T-cell (primary cell): ENCODE data around the gene TOPBP1. TPM values are rescaled to one million over a fixed set of nuclear protein-coding genes. Genes with fewer than 3 reads are reported as not detected.

Experiments
- ATAC-seq, 4 experiments: fragments of 200-7000 bp in 3 of 4; fragments of 150-1000 bp in 1 of 4; cut with Tn5 transposase; replicated peaks in 1 of 4; 1 replicate in 3 of 4; 2 replicates in 1 of 4; pipeline ENCODE4 v1.10.0; 2021; ENCODE audit warnings: moderate library complexity in 3 of 4, mild to moderate bottlenecking in 2 of 4, moderate number of reproducible peaks in 1 of 4
- CTCF ChIA-PET, 2 donors: fragments of 300-600 bp; sonication (Branson Sonifier 250); formaldehyde crosslinking; loops; one replicate each; lab custom pipeline; 2022; ENCODE audit warnings: antibody characterized with exemption in 2 of 2; lab: Charles Lee
- POLR2A ChIA-PET, 2 donors: fragments of 300-600 bp; sonication (Branson Sonifier 250); formaldehyde crosslinking; loops; one replicate each; lab custom pipeline; 2022; ENCODE audit warnings: antibody characterized with exemption in 2 of 2; lab: Charles Lee
- DNase-seq, 35 experiments: peaks; one replicate each; pipeline versions ENCODE4 v3.0.0 to v3.0.0-alpha.2; 2013 to 2023
- H3K27ac ChIP-seq: one replicate; pipeline ENCODE4 v1.5.1; 2013; ENCODE audit warnings: low read length
- H3K27me3 ChIP-seq, 2 experiments: replicated peaks in 1 of 2; 1 replicate in 1 of 2; 2 replicates in 1 of 2; pipeline versions ENCODE4 v1.6.1 to v1.7.0; 2013; ENCODE audit warnings: low read length in 1 of 2, mixed read lengths in 1 of 2; ENCODE audit not compliant: control insufficient read depth in 2 of 2, insufficient read depth in 2 of 2; ENCODE audit errors: extremely low read depth in 1 of 2
- H3K36me3 ChIP-seq, 2 donors: 1 replicate in 1 of 2; 2 replicates in 1 of 2; pipeline versions ENCODE4 v1.6.1 to v1.7.0; 2013; ENCODE audit warnings: low read length in 1 of 2; ENCODE audit not compliant: control insufficient read depth in 2 of 2, insufficient read depth in 1 of 2; ENCODE audit errors: extremely low read depth in 1 of 2
- H3K4me1 ChIP-seq, 2 experiments: 1 replicate in 1 of 2; 2 replicates in 1 of 2; pipeline versions ENCODE4 v1.6.1 to v1.7.0; 2013; ENCODE audit warnings: low read length in 2 of 2, mixed read lengths in 1 of 2; ENCODE audit not compliant: insufficient read depth in 2 of 2, control insufficient read depth in 1 of 2; ENCODE audit errors: extremely low read depth in 1 of 2
- H3K4me3 ChIP-seq, 2 donors: 1 replicate in 1 of 2; 2 replicates in 1 of 2; pipeline versions ENCODE4 v1.5.1 to v1.7.0; 2013; ENCODE audit warnings: mild to moderate bottlenecking in 2 of 2, low read length in 1 of 2, moderate library complexity in 1 of 2; ENCODE audit not compliant: control insufficient read depth in 1 of 2; ENCODE audit errors: extremely low read depth in 1 of 2
- H3K9me3 ChIP-seq: 2 replicates; pipeline ENCODE4 v1.7.0; 2013
- H3K27ac Mint-ChIP-seq, 2 donors: one replicate each; pipeline ENCODE4 v1.8.0; 2020 to 2021; ENCODE audit warnings: mild to moderate bottlenecking in 2 of 2, mixed read lengths in 2 of 2
- H3K27me3 Mint-ChIP-seq, 2 donors: one replicate each; pipeline ENCODE4 v1.8.0; 2021 to 2022; ENCODE audit warnings: mixed read lengths in 2 of 2
- H3K36me3 Mint-ChIP-seq: one replicate; pipeline ENCODE4 v1.8.0; 2021; ENCODE audit warnings: mixed read lengths
- H3K4me1 Mint-ChIP-seq, 3 donors: one replicate each; pipeline ENCODE4 v1.8.0; 2020 to 2022; ENCODE audit warnings: mixed read lengths in 3 of 3, mild to moderate bottlenecking in 1 of 3
- H3K4me3 Mint-ChIP-seq, 3 donors: one replicate each; pipeline ENCODE4 v1.8.0; 2020 to 2022; ENCODE audit warnings: mild to moderate bottlenecking in 3 of 3, mixed read lengths in 3 of 3, moderate library complexity in 3 of 3
- H3K9me3 Mint-ChIP-seq, 3 donors: one replicate each; pipeline ENCODE4 v1.8.0; 2020 to 2022; ENCODE audit warnings: mixed read lengths in 3 of 3
- WGBS: methylation state at CpG from one replicate; pipeline ENCODE4 v1.1.5; 2013; ENCODE audit warnings: missing lambda C conversion rate; ENCODE audit not compliant: insufficient coverage; 5-methylcytosine and 5-hydroxymethylcytosine counted together
- total RNA-seq, 35 experiments: library from RNA in 6 of 35; stranded (reverse) in 6 of 35; fragments of 120-200 nt in 1 of 35; gene quantifications; one replicate each; pipeline versions ENCODE4 v1.2.1 to v1.2.4 and lab custom pipeline; 2013 to 2026

Gene TOPBP1
- total RNA-seq, 5 donors from 2014 or later (not counting 1 experiment from before 2014, with no cell fraction given), result 27.8 to 37.8 (median 30.0) TPM

- Histone ChIP-seq H3K36me3 (peaks cover 0 to 4% of the 10 kb centered on the region in 2 donors), H3K9me3 (no peaks in the 10 kb centered on the region), H3K4me1 (no peaks in the 10 kb centered on the region), H3K27me3 (no peaks in the 10 kb centered on the region), H3K27ac (no peak overlapping the region), H3K4me3 (no peak overlapping the region)
- Mint-ChIP-seq H3K27me3 (no peaks in the 10 kb centered on the region), H3K9me3 (no peaks in the 10 kb centered on the region), H3K27ac (no peak overlapping the region), H3K4me1 (peaks cover 5 to 8% (median 7%) of the 10 kb centered on the region in 3 donors), H3K36me3 (peaks cover 7% of the 10 kb centered on the region), H3K4me3 (no peak overlapping the region)
- ATAC-seq (peak in 3 of 4 experiments; percentile 15 to 60 (median 51)), DNase-seq (no peak)
- WGBS, result no CpG with 5 or more reads among the region's 1 CpG
- POLR2A ChIA-PET, result no interaction called here
- CTCF ChIA-PET, result no interaction called here
Observed at GRCh38 chr3:133595341-133595740, 66.4 kb downstream of the TOPBP1 start.

GRCh38 chr3:133593243-133593642 lies 68.5 kb downstream of the TOPBP1 start:
- no peak overlapping the region for H3K4me3 ChIP-seq
- peaks cover 0 to 16% of the 10 kb centered on the region in 2 donors for H3K36me3 ChIP-seq
- CTCF ChIA-PET, result interaction anchor here in 1 of 2 donors (0.9 kb wide), 1 partner anchor 15 kb away, joined by 3 read pairs; no protein-coding TSS in a partner anchor
- H3K27ac ChIP-seq, result no peak overlapping the region
- 58% methylated on average over 1 of the region's 2 CpGs for WGBS
- ATAC-seq (no peak), DNase-seq (no peak)
- Mint-ChIP-seq H3K4me3 (no peak overlapping the region), H3K27me3 (no peaks in the 10 kb centered on the region), H3K27ac (peak overlapping the region in 1 of 2 donors; percentile 34), H3K36me3 (peaks cover 17% of the 10 kb centered on the region), H3K4me1 (peaks cover 15 to 18% (median 17%) of the 10 kb centered on the region in 3 donors), H3K9me3 (no peaks in the 10 kb centered on the region)
- no peaks in the 10 kb centered on the region for H3K9me3 ChIP-seq
- no peaks in the 10 kb centered on the region for H3K4me1 ChIP-seq
- no peaks in the 10 kb centered on the region for H3K27me3 ChIP-seq
- POLR2A ChIA-PET, result no interaction called here

GRCh38 chr3:133592843-133593242 lies 68.9 kb downstream of the TOPBP1 start:
- CTCF ChIA-PET, result interaction anchor here in 1 of 2 donors (0.6 to 0.9 kb wide), 2 partner anchors 14 to 21 kb away, joined by 3 to 5 read pairs; no protein-coding TSS in a partner anchor
- peak in 5 of 35 experiments; percentile 4 to 46 (median 12) for DNase-seq

GRCh38 chr3:133591271-133591742 lies 70.4 kb downstream of the TOPBP1 start:
- no peak for ATAC-seq
- POLR2A ChIA-PET, result no interaction called here

More at GRCh38 chr3:133592843-133593242, 68.9 kb downstream of the TOPBP1 start:
- no peaks in the 10 kb centered on the region for H3K9me3 Mint-ChIP-seq
- Histone ChIP-seq H3K9me3 (no peaks in the 10 kb centered on the region), H3K36me3 (peaks cover 0 to 20% of the 10 kb centered on the region in 2 donors), H3K27me3 (no peaks in the 10 kb centered on the region), H3K27ac (no peak overlapping the region), H3K4me1 (no peaks in the 10 kb centered on the region), H3K4me3 (no peak overlapping the region)
- ATAC-seq, result peak in 1 of 4 experiments; percentile 40
- WGBS, result no CpG with 5 or more reads among the region's 5 CpGs
- no peaks in the 10 kb centered on the region for H3K27me3 Mint-ChIP-seq
- no peak overlapping the region for H3K4me3 Mint-ChIP-seq
- POLR2A ChIA-PET, result interaction anchor here in 1 of 2 donors (0.6 kb wide), 1 partner anchor 19 kb away, joined by 4 read pairs; the partner anchor contains the start of gene CDV3
- peaks cover 18 to 19% (median 19%) of the 10 kb centered on the region in 3 donors for H3K4me1 Mint-ChIP-seq
- peaks cover 20% of the 10 kb centered on the region for H3K36me3 Mint-ChIP-seq
- H3K27ac Mint-ChIP-seq, result peak overlapping the region in 1 of 2 donors; percentile 34

GRCh38 chr3:133589503-133589902 lies 72.2 kb downstream of the TOPBP1 start:
- no peaks in the 10 kb centered on the region for H3K9me3 Mint-ChIP-seq
- WGBS, result 96% methylated on average over 7 of the region's 8 CpGs
- peaks cover 28% of the 10 kb centered on the region for H3K36me3 Mint-ChIP-seq
- peaks cover 4 to 49% of the 10 kb centered on the region in 2 donors for H3K36me3 ChIP-seq
- H3K4me1 Mint-ChIP-seq, result peaks cover 13 to 28% (median 26%) of the 10 kb centered on the region in 3 donors
- H3K27me3 ChIP-seq, result no peaks in the 10 kb centered on the region
- H3K27ac Mint-ChIP-seq, result peak overlapping the region; percentile 58 to 64
- ATAC-seq (no peak), DNase-seq (no peak)
- H3K27ac ChIP-seq, result no peak overlapping the region
- H3K4me3 Mint-ChIP-seq, result no peak overlapping the region
- ChIA-PET POLR2A (no interaction called here), CTCF (no interaction called here)
- H3K27me3 Mint-ChIP-seq, result no peaks in the 10 kb centered on the region
- no peaks in the 10 kb centered on the region for H3K4me1 ChIP-seq
- no peak overlapping the region for H3K4me3 ChIP-seq
- no peaks in the 10 kb centered on the region for H3K9me3 ChIP-seq

More at GRCh38 chr3:133591271-133591742, 70.4 kb downstream of the TOPBP1 start:
- WGBS, result 80% methylated on average over 1 of the region's 3 CpGs
- Histone ChIP-seq H3K9me3 (no peaks in the 10 kb centered on the region), H3K27me3 (no peaks in the 10 kb centered on the region), H3K36me3 (peaks cover 0 to 33% of the 10 kb centered on the region in 2 donors), H3K27ac (no peak overlapping the region), H3K4me1 (no peaks in the 10 kb centered on the region), H3K4me3 (no peak overlapping the region)
- no peak for DNase-seq
- H3K27ac Mint-ChIP-seq, result no peak overlapping the region
- no peaks in the 10 kb centered on the region for H3K27me3 Mint-ChIP-seq
- H3K36me3 Mint-ChIP-seq, result peaks cover 28% of the 10 kb centered on the region
- H3K9me3 Mint-ChIP-seq, result no peaks in the 10 kb centered on the region
- no peak overlapping the region for H3K4me3 Mint-ChIP-seq
- CTCF ChIA-PET, result no interaction called here
- H3K4me1 Mint-ChIP-seq, result peaks cover 18 to 26% (median 25%) of the 10 kb centered on the region in 3 donors

- H3K27ac Mint-ChIP-seq, result peak overlapping the region in 1 of 2 donors; percentile 71
- H3K36me3 Mint-ChIP-seq, result peaks cover 28% of the 10 kb centered on the region
- ATAC-seq (no peak), DNase-seq (no peak)
- H3K4me1 ChIP-seq, result no peaks in the 10 kb centered on the region
- whole genome bisulfite sequencing, result 67% methylated on average over 1 of the region's 2 CpGs
- H3K4me3 ChIP-seq, result no peak overlapping the region
- H3K9me3 ChIP-seq, result no peaks in the 10 kb centered on the region
- H3K4me3 Mint-ChIP-seq, result no peak overlapping the region
- peaks cover 4 to 55% of the 10 kb centered on the region in 2 donors for H3K36me3 ChIP-seq
- H3K9me3 Mint-ChIP-seq, result no peaks in the 10 kb centered on the region
- H3K27me3 Mint-ChIP-seq, result no peaks in the 10 kb centered on the region
- peaks cover 13 to 28% (median 26%) of the 10 kb centered on the region in 3 donors for H3K4me1 Mint-ChIP-seq
- no peak overlapping the region for H3K27ac ChIP-seq
- ChIA-PET POLR2A (interaction anchor here in 1 of 2 donors (0.6 kb wide), 1 partner anchor 9 kb away, joined by 3 read pairs; no protein-coding TSS in a partner anchor), CTCF (interaction anchor here in 1 of 2 donors (0.8 kb wide), 1 partner anchor 9 kb away, joined by 4 read pairs; no protein-coding TSS in a partner anchor)
- H3K27me3 ChIP-seq, result no peaks in the 10 kb centered on the region
Observed at GRCh38 chr3:133588784-133589465, 72.8 kb downstream of the TOPBP1 start.
